GM12891 (cell line): ENCODE results near the gene RITA1.

ENCODE experiments used
- DNase-seq: peaks from one replicate; pipeline ENCODE4 v3.0.0; 2011; ENCODE audit warnings: low spot score; ENCODE audit not compliant: insufficient read length
- FAIRE-seq: peaks from 2 replicates; lab custom pipeline; 2011; peaks lifted over from hg19 to GRCh38; lab: Jason Lieb, UNC
- PAX5 ChIP-seq: IDR thresholded peaks from 2 replicates; pipeline ENCODE4 v1.6.1; 2011; ENCODE audit warnings: low read length, moderate library complexity, mild to moderate bottlenecking; ENCODE audit not compliant: insufficient read depth, severe bottlenecking
- POLR2A ChIP-seq: IDR thresholded peaks from 2 replicates; pipeline ENCODE4 v1.6.1; 2011; ENCODE audit warnings: low read depth, low read length, control low read depth
- POLR2AphosphoS5 ChIP-seq: IDR thresholded peaks from 2 replicates; pipeline ENCODE4 v1.6.1; 2011; ENCODE audit warnings: low read depth, low read length, control low read depth
- POU2F2 ChIP-seq: IDR thresholded peaks from 2 replicates; pipeline ENCODE4 v1.6.1; 2011; ENCODE audit warnings: low read depth, mild to moderate bottlenecking, control low read depth, low read length, moderate library complexity
- SPI1 ChIP-seq: IDR thresholded peaks from 2 replicates; pipeline ENCODE4 v1.6.1; 2011; ENCODE audit warnings: low read depth, low read length, control low read depth
- TAF1 ChIP-seq: IDR thresholded peaks from 2 replicates; pipeline ENCODE4 v1.6.1; 2011; ENCODE audit warnings: low read depth, low read length, control low read depth

The RITA1 gene

DNA sequence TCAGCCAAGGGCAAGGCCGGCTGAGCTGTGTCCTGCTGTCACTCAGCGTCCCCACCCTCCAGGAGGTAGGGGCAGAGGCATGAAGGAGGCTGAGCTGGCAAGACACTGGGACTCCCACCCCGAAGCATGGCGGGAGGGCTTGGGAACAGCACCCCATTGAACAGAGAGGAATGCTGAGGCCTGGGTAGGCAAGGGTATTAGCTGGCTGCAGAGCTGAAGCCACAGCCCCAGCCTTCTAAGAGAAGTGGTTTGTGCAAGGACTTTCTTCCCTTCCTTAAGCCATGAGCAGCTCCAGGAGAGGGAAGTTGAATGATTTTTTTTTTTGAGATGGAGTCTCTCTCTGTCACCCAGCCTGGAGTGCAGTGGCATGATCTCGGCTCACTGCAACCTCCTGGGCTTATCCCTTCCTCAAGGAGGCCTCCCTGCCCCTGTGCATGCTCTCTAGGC is 42.6 kb upstream of the RITA1 start:
- FAIRE-seq = no peak
- TF ChIP-seq POLR2AphosphoS5 = no peak
- no peak for TF ChIP-seq PAX5
- no peak for TF ChIP-seq POLR2A
- TF ChIP-seq TAF1 = no peak
- no peak for TF ChIP-seq SPI1
- no peak for TF ChIP-seq POU2F2
- DNase-seq = no peak

GRCh38 chr12:113143959-113144358 is 41.6 kb upstream of the RITA1 start:
- TF ChIP-seq TAF1 (no peak), PAX5 (no peak), POU2F2 (no peak), POLR2A (no peak), POLR2AphosphoS5 (no peak), SPI1 (no peak)
- DNase-seq = no peak
- FAIRE-seq = no peak

DNA sequence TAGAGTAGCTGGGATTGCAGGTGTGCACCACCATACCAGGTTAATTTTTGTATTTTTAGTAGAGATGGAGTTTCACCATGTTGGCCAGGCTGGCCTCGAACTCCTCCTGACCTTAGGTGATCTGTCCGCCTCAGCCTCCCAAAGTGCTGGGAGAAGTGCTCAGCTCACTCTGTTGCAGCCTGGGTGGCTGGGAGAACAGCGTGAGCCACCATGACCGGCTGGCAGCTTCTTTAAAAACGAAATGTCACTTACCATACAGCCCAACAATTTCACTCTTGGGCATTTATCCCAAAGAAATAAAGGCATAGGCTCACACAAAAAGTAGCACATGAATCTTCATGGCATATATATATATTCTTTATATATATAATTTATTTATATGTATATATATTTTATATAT is 40.7 kb upstream of the RITA1 start:
- no peak for FAIRE-seq
- TF ChIP-seq POU2F2 = no peak
- DNase-seq = no peak

DNA sequence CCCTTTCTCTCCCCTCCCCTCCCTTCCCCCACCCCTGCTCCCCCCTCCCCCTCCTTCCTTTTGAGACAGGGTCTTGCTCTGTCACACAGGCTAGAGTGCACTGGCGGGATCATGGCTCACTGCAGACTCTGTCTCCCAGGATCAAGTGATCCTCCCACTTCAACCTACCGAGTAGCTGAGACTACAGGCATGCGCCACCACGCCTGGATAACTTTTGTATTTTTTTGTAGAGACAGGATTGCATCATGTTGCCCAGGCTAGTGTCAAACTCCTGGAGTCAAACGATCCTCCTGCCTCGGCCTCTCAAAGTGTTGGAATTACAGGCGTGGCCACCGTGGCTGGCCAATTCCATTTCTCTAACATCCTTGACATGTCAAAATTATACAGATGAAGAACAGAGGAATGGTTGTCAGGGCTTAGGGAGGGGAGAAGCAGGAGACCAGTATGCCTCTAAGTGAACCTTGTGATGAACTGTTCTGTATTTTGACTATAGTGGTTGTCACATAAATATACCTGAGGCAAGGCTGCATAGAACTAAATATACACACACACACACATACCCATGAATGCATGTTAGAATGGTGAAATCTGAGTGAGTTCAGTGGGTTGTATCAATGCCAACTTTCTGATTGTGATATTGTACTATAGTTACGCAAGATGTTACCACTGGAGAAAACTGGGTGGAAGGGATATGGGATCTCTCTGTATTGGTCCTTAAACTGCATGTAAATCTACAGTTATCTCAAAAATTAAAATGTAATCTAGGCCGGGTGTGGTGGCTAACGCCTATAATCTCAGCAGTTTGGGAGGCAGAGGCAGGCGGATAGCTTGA is 39.6 kb upstream of the RITA1 start:
- TF ChIP-seq POLR2A (no peak), TAF1 (no peak)
- FAIRE-seq = peak; percentile 16
- DNase-seq = no peak

GRCh38 chr12:113146999-113147398 is 38.5 kb upstream of the RITA1 start:
- DNase-seq (no peak), FAIRE-seq (no peak)
- TF ChIP-seq POLR2A = no peak
- no peak for TF ChIP-seq PAX5
- no peak for TF ChIP-seq POLR2AphosphoS5
- no peak for TF ChIP-seq TAF1

DNA sequence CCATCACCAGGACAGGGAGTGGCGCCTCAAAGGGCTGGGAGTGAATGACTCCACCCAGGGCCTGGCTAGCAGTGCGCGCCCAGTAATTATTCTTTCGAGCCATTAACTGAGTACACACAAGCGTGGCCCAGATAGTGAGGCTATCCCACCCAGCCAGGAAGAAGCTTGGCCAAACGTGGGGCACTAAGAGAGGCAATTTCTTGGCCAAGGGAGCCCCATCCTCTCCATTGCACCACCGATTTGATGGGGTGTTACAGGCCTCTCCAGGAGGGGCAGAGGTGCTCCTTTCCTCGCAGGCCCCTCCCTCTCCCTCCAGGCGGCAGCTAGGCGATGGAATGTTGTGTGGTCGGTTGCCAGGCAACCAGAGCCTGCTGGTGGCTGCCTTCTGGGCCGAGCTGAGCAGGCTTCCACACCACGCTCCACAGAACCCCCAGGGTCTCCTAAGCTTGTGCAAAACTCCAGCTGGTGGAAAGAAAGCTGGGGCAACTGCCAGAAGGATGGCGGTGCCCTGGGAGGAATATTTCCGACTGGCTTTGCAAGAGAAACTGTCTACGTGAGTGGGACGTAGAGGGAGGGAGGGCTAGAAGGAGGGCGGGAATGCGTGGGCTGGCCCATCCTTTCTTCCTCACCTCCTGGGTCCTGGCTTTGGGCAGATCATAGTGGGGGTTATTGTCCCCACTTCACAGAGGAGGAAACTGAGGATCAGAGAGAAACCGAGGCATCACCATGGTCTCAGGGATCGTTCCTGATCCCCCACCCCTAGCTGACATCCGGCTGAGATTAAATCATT is 36.0 kb upstream of the RITA1 start, which contains the start of gene CFAP73:
Gene CFAP73 (plus strand): TSS at position 364 of the 790 bp plus-strand sequence. CDS start 134 bp downstream, at position 498.
- no peak for TF ChIP-seq TAF1
- no peak for TF ChIP-seq POLR2AphosphoS5
- FAIRE-seq (no peak), DNase-seq (no peak)

DNA sequence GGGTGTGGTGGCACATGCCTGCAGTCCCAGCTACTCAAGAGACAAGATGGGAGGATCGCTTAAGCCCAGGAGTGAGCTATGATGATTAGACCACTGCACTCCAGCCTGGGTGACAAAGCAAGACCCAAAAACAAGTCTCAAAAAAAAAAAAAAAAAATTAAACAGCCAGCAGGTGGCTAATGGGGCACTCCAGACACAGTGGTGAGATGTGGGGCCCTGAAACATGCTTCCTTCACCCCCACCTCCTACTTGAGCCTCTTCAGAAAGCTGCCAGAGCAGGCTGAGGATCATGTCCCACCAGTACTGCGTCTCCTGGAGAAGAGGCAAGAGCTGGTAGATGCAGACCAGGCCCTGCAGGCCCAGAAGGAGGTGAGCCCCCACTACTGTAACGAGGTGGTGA is 33.9 kb upstream of the RITA1 start:
- DNase-seq (no peak), FAIRE-seq (no peak)
- no peak for TF ChIP-seq PAX5
- TF ChIP-seq SPI1 = no peak
- TF ChIP-seq POLR2AphosphoS5 = no peak

GRCh38 chr12:113152196-113152834 is 33.2 kb upstream of the RITA1 start:
- FAIRE-seq (no peak), DNase-seq (no peak)
- TF ChIP-seq PAX5 (no peak), SPI1 (no peak), POLR2A (no peak), TAF1 (no peak), POU2F2 (no peak), POLR2AphosphoS5 (no peak)

- DNase-seq (peak; percentile 85), FAIRE-seq (peak; percentile 94)
- TF ChIP-seq POLR2AphosphoS5 (no peak), POU2F2 (no peak), POLR2A (no peak), PAX5 (no peak), TAF1 (no peak), SPI1 (no peak)
Observed at GRCh38 chr12:113152835-113153814, 32.4 kb upstream of the RITA1 start.
